Occipital lobe (tissue), 2 donors: ENCODE results near the gene MTCH1. TPM values are rescaled to one million over a fixed set of nuclear protein-coding genes. Genes with fewer than 3 reads are reported as not detected.

Experiments used
- DNase-seq: peaks from one replicate; lab custom pipeline; 2025; lab: John Stamatoyannopoulos, UW
- total RNA-seq: library from RNA; depleted of rRNA; stranded (reverse); fragments of >200 nt; gene quantifications from one replicate; pipeline ENCODE4 v1.2.3, GENCODE V29; 2014

Gene MTCH1
- total RNA-seq, 1 donor from 2014 or later: 133 TPM

GRCh38 chr6:37017606-37018197 is 31.7 kb upstream of the MTCH1 start:
- DNase-seq: no peak

GRCh38 chr6:37016995-37017394 is 31.0 kb upstream of the MTCH1 start:
- no peak for DNase-seq

GRCh38 chr6:37015532-37015931 is 29.5 kb upstream of the MTCH1 start:
- no peak for DNase-seq

DNA sequence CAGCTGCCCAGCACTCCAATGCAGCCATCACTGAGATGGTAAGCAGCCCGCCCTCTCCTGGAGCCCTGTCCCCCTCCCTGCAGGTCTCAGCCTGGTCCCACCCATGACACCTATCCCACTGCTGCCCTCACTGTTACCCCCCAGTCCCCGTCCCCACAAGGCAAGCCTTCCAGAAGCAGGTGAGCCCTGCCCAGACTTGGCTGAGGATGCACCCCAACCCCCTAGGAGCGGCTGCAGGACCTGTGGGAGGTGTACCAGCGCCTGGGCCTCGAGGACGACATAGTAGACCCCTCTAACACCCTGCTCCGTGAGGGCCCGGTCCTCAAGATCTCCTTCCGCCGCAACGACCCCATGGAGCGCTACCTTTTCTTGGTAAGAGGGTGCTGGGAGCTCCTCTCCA is 28.7 kb upstream of the MTCH1 start:
- DNase-seq: no peak

- DNase-seq: no peak
Measured at GRCh38 chr6:37013516-37014491, 27.8 kb upstream of the MTCH1 start.

GRCh38 chr6:37011656-37012378 is 25.8 kb upstream of the MTCH1 start:
- DNase-seq: no peak

- no peak for DNase-seq
Measured at GRCh38 chr6:37010402-37010892, 24.5 kb upstream of the MTCH1 start.

GRCh38 chr6:37008484-37009465 is 22.8 kb upstream of the MTCH1 start:
- no peak for DNase-seq

DNA sequence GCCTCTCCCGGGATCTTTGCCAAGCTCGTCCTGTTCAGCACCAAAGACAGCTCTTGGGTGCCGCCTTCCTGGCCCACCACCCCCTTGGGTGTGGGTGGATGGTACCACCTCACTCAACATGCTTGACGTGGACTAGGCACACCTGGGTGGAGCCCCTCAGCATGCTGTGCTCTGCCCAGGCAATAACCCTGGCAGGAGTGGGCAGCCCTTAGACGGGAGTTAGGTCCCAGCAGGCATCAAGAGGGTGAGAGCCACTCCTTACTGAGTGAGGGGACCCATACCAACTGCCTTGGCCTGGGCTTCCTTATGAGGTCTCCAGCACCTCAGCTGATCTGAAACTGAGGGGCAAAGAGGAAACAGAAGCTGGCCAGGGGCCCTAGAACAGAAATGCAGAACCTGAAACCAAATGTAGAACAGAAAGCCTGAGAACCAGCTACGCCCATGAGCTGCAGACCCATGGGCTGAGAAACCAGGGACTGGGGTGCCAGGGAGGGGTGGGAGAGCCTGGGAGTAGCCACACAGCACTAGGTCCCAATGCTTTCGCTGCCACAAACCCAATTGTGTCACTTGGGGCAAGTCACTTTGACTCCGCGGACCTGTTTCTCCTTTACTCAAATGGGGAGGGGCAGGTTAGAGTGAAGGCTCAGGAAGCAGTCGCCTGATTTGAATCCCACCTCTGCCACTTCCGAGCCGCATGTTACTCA is 21.5 kb upstream of the MTCH1 start:
- no peak for DNase-seq

DNA sequence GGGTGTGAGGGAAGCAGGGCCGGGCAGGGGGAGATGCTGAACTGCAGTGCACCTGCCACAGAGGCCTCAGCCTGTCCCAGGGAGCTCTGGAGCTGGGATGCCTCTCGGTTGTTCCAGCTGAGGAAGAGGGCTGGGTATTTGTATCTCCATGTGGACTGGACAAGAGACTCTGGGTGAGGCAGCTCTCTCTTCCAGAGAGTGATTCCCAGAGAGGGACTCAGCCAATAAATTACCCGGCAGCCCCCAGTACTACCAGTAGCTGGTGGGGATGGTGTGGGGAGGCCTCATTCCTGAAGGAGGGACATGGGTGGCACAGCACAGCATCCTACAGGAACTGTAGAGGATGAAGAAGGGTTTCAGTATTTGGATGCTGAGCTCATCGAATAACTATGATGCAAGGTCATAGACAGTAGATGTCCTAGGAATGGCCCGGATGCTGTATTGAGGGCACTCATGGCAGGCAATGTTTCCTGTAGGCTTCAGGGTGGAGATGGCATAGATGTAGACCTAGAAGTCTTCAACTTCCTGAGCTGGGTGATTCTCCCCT is 20.9 kb upstream of the MTCH1 start:
- DNase-seq: no peak

GRCh38 chr6:37005827-37006567 is 20.0 kb upstream of the MTCH1 start:
- no peak for DNase-seq

DNA sequence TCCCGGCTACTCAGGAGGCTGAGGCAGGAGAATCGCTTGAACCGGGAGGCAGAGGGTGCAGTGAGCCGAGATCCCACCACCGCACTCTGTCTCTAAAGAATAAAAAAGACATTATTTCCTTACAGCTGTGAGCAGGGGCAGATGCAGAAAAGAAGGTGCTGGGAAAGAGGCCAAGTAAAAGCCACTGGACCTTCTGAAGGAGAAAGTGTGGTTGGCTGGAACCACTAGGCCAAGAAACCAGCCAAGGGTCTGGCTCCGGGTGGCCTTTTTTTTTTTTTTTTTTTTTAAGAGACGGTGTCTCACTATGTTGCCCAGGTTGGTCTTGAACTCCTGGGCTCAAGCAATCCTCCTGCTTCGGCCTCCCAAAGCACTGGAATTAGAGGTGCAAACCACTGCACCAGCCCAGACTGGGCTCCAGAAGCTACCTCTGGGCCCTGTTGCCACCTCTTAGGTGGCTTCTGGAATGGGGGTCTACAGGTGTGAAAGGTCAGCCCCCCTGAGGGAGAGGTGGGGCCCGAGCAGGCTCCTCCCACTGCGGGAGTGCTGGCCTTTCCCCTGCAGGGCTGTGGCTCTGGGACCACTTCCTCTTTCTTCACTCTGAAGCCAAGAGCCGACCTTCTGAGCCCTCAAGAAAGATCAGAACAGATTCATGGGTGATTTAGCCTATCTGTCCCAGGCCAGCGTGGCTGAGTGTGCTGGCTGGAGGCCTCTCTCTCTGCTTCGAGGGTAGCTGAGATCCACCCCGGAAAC is 19.2 kb upstream of the MTCH1 start, which contains the start of gene FGD2:
TSS of gene FGD2 (plus strand) at position 595 of the 750 bp plus-strand sequence. CDS start 163 bp downstream, outside the sequence.
- no peak for DNase-seq

GRCh38 chr6:37004044-37004980 is 18.3 kb upstream of the MTCH1 start:
- DNase-seq: no peak

DNA sequence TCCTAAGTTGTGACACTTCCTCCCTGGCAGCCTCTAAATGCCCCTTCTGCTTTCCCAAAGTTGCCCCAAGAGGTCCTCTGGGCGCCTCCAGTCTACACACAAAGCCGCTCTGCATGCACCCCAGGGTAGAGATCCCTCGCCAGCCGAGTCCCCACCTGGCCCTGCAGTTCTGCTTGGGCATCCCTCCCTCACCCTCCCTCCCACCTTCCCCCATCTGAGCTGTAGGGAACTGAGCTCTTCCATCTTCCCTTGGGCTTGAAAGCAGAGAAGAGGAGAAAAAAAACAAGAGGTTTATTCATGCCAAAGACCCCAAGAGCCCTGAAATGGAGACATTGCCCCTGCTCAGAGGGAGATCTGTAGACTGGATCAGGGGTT is 13.7 kb upstream of the MTCH1 start:
- DNase-seq: no peak

DNA sequence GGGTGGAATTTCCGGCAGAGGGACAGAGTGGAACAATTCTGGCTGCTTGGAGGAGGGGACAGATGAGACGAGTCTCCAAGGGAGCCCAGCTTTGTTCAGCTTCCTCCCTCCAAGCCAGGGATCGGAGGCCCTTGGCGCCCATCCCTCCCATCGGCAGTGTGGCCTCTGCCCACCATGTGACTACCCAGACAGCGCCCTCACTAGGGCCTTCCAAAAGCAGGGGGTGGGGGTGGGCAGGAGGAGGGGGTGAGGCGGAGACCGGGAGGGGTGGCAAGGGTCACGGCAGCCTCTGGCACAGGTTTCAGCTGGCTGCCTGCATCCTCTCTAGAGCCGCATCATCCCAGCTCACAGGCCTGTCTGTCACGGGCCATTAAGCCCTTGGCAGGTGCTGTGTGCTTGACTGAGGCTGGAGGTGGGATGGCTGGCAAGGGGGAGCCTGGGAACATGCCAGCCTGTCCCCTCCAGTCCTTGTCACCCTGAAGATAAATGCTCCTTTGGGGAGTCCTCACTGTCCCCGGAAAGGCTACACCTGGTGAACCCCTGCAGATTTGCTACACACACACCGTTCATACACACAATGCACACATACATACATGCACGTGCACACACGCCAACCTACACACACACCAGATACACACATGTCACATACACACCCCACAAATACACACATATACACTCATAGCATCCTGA is 13.2 kb upstream of the MTCH1 start:
- no peak for DNase-seq

DNA sequence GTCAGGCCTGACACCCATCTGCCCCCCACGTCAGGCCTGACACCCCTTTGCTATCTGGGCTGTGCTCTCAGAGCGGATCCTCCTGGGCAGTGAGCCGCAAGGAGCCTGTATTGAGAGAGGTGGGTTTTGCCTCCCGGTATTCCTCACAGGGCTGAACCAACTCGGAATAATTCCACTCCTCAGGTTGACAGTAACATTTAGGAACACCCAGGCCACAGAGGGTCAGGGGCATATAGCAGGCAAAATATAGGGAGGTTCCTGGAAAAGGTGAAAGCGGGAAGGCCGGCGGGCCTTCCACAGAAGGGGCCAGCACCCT is 12.7 kb upstream of the MTCH1 start:
- no peak for DNase-seq
